HepG2 (cell line): Measurements from ENCODE around the gene EPC1.
"Not testable (repeated sequence)": the region's sequence is repeated elsewhere in the genome, so short reads cannot be mapped to it uniquely, and the experiment has no call there.

ENCODE experiments used
- BHLHE40 ChIP-seq: IDR thresholded peaks from 2 replicates; pipeline ENCODE4 v1.6.1; 2011; ENCODE audit warnings: low read length, improper control_type of control experiment
- CEBPB ChIP-seq: IDR thresholded peaks from 2 replicates; pipeline ENCODE4 v1.6.1; 2011; ENCODE audit warnings: low read depth, low read length, improper control_type of control experiment, borderline replicate concordance
- KDM5B ChIP-seq: sonication (generic); formaldehyde crosslinking; IDR thresholded peaks from 2 replicates; pipeline ENCODE4 v1.4.0; 2020; ENCODE audit warnings: missing genetic modification reagents, mild to moderate bottlenecking, borderline replicate concordance
- ZNF326 ChIP-seq: sonication (generic); formaldehyde crosslinking; IDR thresholded peaks from 2 replicates; pipeline ENCODE4 v1.4.0; 2020; ENCODE audit warnings: missing genetic modification reagents, borderline replicate concordance

DNA sequence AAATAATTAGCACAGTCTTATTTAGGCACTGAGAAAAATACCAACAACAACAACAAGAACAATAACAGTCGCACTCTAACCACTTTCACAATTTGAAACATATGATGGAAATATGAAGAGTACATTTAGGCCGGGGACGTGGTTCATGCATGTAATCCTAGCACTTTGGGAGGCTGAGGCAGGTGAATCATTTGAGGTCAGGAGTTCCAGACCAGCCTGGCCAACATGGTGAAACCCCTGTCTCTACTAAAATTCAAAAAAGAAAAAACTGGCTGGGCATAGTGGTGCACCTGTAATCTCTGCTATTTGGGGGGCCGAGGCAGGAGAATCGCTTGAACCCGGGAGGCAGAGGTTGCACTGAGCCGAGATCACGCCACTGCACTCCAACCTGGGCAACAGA is 18.4 kb upstream of the EPC1 start:
- not testable (repeated sequence) for TF ChIP-seq KDM5B, CEBPB, ZNF326, BHLHE40
